Esophagus mucosa (tissue), 1 donor: ENCODE results near the gene NPBWR2. TPM values are rescaled to one million over a fixed set of nuclear protein-coding genes. Genes with fewer than 3 reads are reported as not detected.
A peak's percentile ranks its signal among the peaks of the same experiment; 100 is the strongest.

Experiments used
- ATAC-seq: fragments of 200-7000 bp; cut with Tn5 transposase; one replicate; pipeline ENCODE4 v1.9.1; 2020
- total RNA-seq: library from RNA; stranded (reverse); gene quantifications from one replicate; pipeline ENCODE4 v1.2.4, GENCODE V29; 2023
- donor health status: DM: yes; HTN: yes; CAD: no.

NPBWR2 gene
- total RNA-seq, 1 donor from 2014 or later, result not detected

DNA sequence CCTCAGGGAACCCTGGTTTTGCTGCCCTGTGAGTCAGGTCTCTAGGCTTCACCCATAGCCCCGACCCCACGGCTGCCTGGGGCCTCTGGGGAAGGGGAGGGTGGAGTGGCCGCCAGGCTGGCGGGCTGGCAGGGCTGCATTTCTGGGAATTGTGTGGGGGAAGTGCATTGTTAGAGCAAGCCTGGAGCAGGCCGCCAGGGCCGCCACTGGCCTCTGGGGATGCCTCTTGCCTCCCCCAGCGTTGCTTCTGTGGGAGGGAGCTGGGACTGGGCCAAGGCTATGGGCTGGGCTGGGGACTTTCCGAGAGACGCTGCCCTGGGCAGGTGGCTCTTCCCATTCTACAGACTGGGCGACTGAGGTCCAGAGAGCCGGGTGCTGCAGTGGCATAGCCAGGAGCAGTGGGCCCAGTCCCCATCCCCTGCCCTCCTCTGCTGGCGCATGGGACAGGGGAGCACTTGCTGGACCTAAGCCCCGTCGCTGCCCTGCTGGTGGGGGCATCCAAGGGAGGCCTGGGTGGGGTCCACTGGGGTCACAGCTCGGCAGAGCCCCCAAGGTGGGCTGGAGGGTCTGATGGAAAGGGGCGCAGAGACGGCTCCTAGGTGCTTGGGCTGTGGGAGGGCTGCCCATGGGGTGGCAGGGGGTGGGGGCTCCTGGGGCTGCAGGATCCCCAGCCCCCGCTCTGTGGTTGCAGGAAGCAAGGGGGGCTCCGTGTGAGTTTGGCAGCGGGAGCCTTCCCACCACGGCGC is 51.3 kb downstream of the NPBWR2 start:
- ATAC-seq, result no peak

DNA sequence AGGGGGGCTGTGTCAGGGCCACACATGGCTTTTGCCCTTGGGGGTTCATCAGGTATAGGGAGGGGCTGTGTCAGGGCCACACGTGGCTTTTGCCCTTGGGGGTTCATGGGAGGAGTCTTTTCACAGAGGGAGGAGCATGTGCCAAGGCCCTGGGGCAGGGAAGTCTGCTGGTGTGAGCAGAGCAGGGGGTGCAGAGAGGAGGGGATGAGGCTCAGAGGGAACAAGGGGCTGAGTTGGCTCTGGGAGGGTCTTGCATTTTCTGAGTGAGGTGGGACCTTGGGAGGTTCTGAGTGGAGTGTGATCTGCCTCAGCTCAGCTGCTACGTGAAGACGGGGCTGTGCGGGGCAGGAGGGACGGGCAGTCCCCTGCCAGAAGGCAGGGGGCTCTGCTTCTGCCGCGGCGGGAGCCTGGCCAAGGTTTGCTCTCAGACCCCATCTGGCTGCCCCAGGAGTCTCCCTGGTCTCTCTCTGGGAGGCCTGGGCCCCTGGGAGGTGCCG is 51.9 kb downstream of the NPBWR2 start:
- ATAC-seq, result no peak

DNA sequence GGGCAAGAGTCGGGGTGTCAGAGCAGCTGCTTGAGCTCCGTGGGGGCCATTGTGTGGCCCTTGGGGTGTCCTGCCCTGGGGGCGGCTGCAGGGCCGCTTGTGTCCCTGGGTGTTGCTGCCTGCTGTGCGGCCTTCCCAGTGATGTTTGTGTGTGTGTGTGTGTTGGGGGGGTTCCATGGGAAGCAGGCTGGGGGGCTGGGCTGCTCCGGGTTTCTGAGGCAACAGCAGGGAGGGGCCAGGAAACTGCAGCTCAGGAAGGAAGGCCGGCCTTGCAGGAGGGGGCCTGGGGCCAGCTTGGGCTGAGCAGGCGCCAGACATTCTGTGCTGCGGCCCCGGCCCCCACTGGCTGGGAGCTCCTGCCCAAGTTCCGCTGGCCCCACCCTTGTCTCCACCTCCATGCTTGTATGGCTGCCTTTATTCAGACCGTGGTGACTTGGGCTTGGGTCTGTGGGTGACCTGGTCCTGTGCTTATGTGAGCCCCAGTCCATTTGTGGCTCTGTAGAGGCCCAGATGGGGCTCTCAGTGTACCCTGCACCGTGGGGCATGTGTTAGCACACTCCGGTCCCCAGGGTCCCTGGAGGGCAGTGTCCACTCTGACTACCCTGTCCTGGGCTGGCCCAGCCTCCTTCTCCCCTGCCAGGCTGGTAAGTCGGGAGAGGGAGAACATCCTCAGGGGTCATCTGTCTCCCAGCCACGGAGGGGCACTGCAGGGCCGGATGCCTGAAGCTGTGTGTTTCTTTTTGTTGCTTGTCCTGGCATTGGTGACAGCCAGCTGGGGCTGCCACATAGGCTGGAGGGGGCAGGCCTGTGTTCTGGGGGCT is 53.3 kb downstream of the NPBWR2 start:
- ATAC-seq, result peak; percentile 12

Other genes with a start within 250 kb of the NPBWR2 start
- gene ABHD16B, start 246.1 kb downstream of the NPBWR2 start, total RNA-seq, result not detected
- 90.6 TPM for gene TPD52L2, start 242.3 kb downstream of the NPBWR2 start, total RNA-seq
- 64.8 TPM for gene DNAJC5, start 212.4 kb downstream of the NPBWR2 start, total RNA-seq
- gene UCKL1, start 151.1 kb downstream of the NPBWR2 start, total RNA-seq, result 25.1 TPM
- 13.9 TPM for gene ZNF512B, start 137.6 kb downstream of the NPBWR2 start, total RNA-seq
- gene SAMD10, start 127.9 kb downstream of the NPBWR2 start, total RNA-seq, result 5.7 TPM
- gene PRPF6, start 126.4 kb downstream of the NPBWR2 start, total RNA-seq, result 39.7 TPM
- 0.88 TPM for gene C20orf204, start 71.4 kb downstream of the NPBWR2 start, total RNA-seq
- 5.4 TPM for gene SOX18, start 57.9 kb downstream of the NPBWR2 start, total RNA-seq
- gene TCEA2, start 44.4 kb downstream of the NPBWR2 start, total RNA-seq, result 6.8 TPM
- gene RGS19, start 28.0 kb downstream of the NPBWR2 start, total RNA-seq, result 6.1 TPM
- gene OPRL1, start 27.5 kb downstream of the NPBWR2 start, total RNA-seq, result 0.12 TPM
- 0.36 TPM for gene LKAAEAR1, start 23.2 kb downstream of the NPBWR2 start, total RNA-seq
- not detected for gene MYT1, start 56.9 kb upstream of the NPBWR2 start, total RNA-seq
- 26.0 TPM for gene PCMTD2, start 148.2 kb upstream of the NPBWR2 start, total RNA-seq